A549 treated with Mapracorat at 1 μM for 4 hours (cell line): ENCODE measurements around the gene DUSP19. TPM values are rescaled to one million over a fixed set of nuclear protein-coding genes. Genes with fewer than 3 reads are reported as not detected.

Experiments used
- total RNA-seq: library from RNA; stranded (reverse); fragments of 200-300 nt; extraction: Qiagen RNA extraction; gene quantifications from 5 replicates; pipeline ENCODE4 v1.2.3, GENCODE V29; 2022

DUSP19 gene, protein sequence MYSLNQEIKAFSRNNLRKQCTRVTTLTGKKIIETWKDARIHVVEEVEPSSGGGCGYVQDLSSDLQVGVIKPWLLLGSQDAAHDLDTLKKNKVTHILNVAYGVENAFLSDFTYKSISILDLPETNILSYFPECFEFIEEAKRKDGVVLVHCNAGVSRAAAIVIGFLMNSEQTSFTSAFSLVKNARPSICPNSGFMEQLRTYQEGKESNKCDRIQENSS
- 0.45 to 0.87 TPM (median 0.57 TPM) in 5 replicates for total RNA-seq

GRCh38 chr2:183078464-183079138 is at the start of gene DUSP19:
Gene DUSP19, plus strand, starts transcription at chr2:183078747. Its CDS starts 187 bp downstream, at chr2:183078934.

GRCh38 chr2:183038341-183039300 is 39.9 kb upstream of the DUSP19 start, which contains the start of gene NCKAP1:
Gene NCKAP1, minus strand, starts transcription at chr2:183038457. Its CDS starts 358 bp downstream, at chr2:183038099.

GRCh38 chr2:183124222-183124956 is 45.8 kb downstream of the DUSP19 start, which contains the start of gene NUP35:
Gene NUP35, plus strand, starts transcription at chr2:183124443. Its CDS starts 15 bp downstream, at chr2:183124458.

Other genes starting within 250 kb of the DUSP19 start
- 0.07 to 0.16 TPM (median 0.12 TPM) in 5 replicates for gene FRZB, start 212.1 kb upstream of the DUSP19 start, total RNA-seq
- gene NCKAP1, start 40.3 kb upstream of the DUSP19 start, total RNA-seq = 86.2 to 105 TPM (median 103 TPM) in 5 replicates
- gene NUP35, start 45.7 kb downstream of the DUSP19 start, total RNA-seq = 30.1 to 37.4 TPM (median 31.3 TPM) in 5 replicates